GM21515 (cell line): ENCODE measurements around the gene CIB4.

ENCODE experiments used
- ATAC-seq: cut with Tn5 transposase; IDR thresholded peaks from one replicate; pipeline ENCODE4 v1.9.1; 2021; ENCODE audit not compliant: unreplicated experiment

Gene CIB4

GRCh38 chr2:26532301-26533250 is 108.6 kb downstream of the CIB4 start:
- no peak for ATAC-seq
